H1 (cell line): ENCODE measurements around the gene COL27A1. TPM values are rescaled to one million over a fixed set of nuclear protein-coding genes. Genes with fewer than 3 reads are reported as not detected.

Source experiments
- CTCF ChIA-PET: fragments of 300-600 bp; sonication (Branson Sonifier 250); formaldehyde crosslinking; loops from one replicate; lab custom pipeline; 2021; ENCODE audit not compliant: partially characterized antibody; lab: Charles Lee
- POLR2A ChIA-PET: fragments of 300-600 bp; sonication (Branson Sonifier 250); formaldehyde crosslinking; loops from one replicate; lab custom pipeline; 2021; ENCODE audit warnings: inconsistent platforms; ENCODE audit not compliant: partially characterized antibody; lab: Charles Lee
- DNase-seq, 2 experiments: peaks; one replicate each; pipeline versions ENCODE4 v3.0.0 to v3.0.0-alpha.2; 2010 to 2022; ENCODE audit warnings: low spot score in 2 of 2, low read depth in 1 of 2, mixed read lengths in 1 of 2
- FAIRE-seq: peaks from 2 replicates; lab custom pipeline; 2011; peaks lifted over from hg19 to GRCh38; lab: Jason Lieb, UNC
- H2AFZ ChIP-seq: 2 replicates; pipeline ENCODE4 v1.8.1; 2012; ENCODE audit warnings: low read length, inconsistent platforms
- H2AK5ac ChIP-seq: 2 replicates; pipeline ENCODE4 v1.6.1; 2013; ENCODE audit warnings: low read depth, low read length
- H2BK120ac ChIP-seq: replicated peaks from 2 replicates; pipeline ENCODE3; 2013; ENCODE audit warnings: low read depth, low read length, inconsistent platforms
- H2BK12ac ChIP-seq: 2 replicates; pipeline ENCODE4 v1.6.1; 2013; ENCODE audit warnings: low read depth, low read length
- H2BK15ac ChIP-seq: 2 replicates; pipeline ENCODE4 v1.6.1; 2013; ENCODE audit warnings: low read length
- H2BK20ac ChIP-seq: 2 replicates; pipeline ENCODE4 v1.6.1; 2013; ENCODE audit warnings: low read length
- H2BK5ac ChIP-seq: 2 replicates; pipeline ENCODE4 v1.6.1; 2013; ENCODE audit warnings: low read depth, low read length
- H3K14ac ChIP-seq: 2 replicates; pipeline ENCODE4 v1.6.1; 2013; ENCODE audit warnings: inconsistent platforms; ENCODE audit not compliant: insufficient read length
- H3K18ac ChIP-seq: 2 replicates; pipeline ENCODE4 v1.6.1; 2013; ENCODE audit warnings: low read length; ENCODE audit errors: extremely low read depth
- H3K23ac ChIP-seq: 2 replicates; pipeline ENCODE4 v1.6.1; 2013; ENCODE audit warnings: inconsistent platforms; ENCODE audit not compliant: insufficient read length
- H3K23me2 ChIP-seq: 2 replicates; pipeline ENCODE4 v1.6.1; 2013; ENCODE audit warnings: low read depth, low read length
- H3K27ac ChIP-seq: 2 replicates; pipeline ENCODE4 v1.6.1; 2011; ENCODE audit warnings: low read depth, low read length, inconsistent platforms
- H3K27me3 ChIP-seq, 4 experiments: replicated peaks in 1 of 4; 1 replicate in 1 of 4; 2 replicates in 3 of 4; pipeline versions ENCODE4 v1.6.1 to v1.8.1; 2011 to 2013; ENCODE audit warnings: low read length in 3 of 4, mild to moderate bottlenecking in 3 of 4, inconsistent platforms in 2 of 4, mixed read lengths in 2 of 4, moderate library complexity in 1 of 4; ENCODE audit not compliant: control insufficient read depth in 3 of 4, insufficient read depth in 3 of 4; ENCODE audit errors: extremely low read depth in 1 of 4
- H3K36me3 ChIP-seq, 4 experiments: 2 replicates each; pipeline versions ENCODE4 v1.6.1 to v1.8.1; 2011 to 2013; ENCODE audit warnings: mild to moderate bottlenecking in 4 of 4, low read length in 3 of 4, moderate library complexity in 2 of 4, control low read depth in 1 of 4, inconsistent platforms in 1 of 4; ENCODE audit not compliant: insufficient read depth in 4 of 4, control insufficient read depth in 2 of 4
- H3K4ac ChIP-seq: replicated peaks from 2 replicates; pipeline ENCODE3; 2013; ENCODE audit warnings: low read length, low read depth, mixed read lengths, inconsistent platforms; ENCODE audit not compliant: insufficient read length
- H3K4me1 ChIP-seq, 4 experiments: replicated peaks in 1 of 4; 1 replicate in 1 of 4; 2 replicates in 3 of 4; pipeline versions ENCODE4 v1.6.1 to v1.8.1; 2011 to 2013; ENCODE audit warnings: low read length in 3 of 4, inconsistent platforms in 2 of 4, mixed read lengths in 1 of 4; ENCODE audit not compliant: insufficient read depth in 4 of 4, control insufficient read depth in 3 of 4
- H3K4me2 ChIP-seq, 2 experiments: 2 replicates each; pipeline versions ENCODE4 v1.6.1 to v1.8.1; 2011 to 2013; ENCODE audit warnings: low read depth in 2 of 2, low read length in 2 of 2, control low read depth in 1 of 2, inconsistent platforms in 1 of 2, mild to moderate bottlenecking in 1 of 2; ENCODE audit not compliant: insufficient read depth in 1 of 2
- H3K4me3 ChIP-seq, 4 experiments: fragments of 200-600, 300-600 bp in 1 of 4; sonication (generic), shearing (Covaris generic), sonication (Bioruptor Twin) in 1 of 4; 2 replicates each; pipeline versions ENCODE4 v1.5.1 to v1.8.1; 2011 to 2016; ENCODE audit warnings: low read length in 4 of 4, low read depth in 3 of 4, control low read depth in 2 of 4, inconsistent platforms in 2 of 4, mild to moderate bottlenecking in 2 of 4, mixed read lengths in 1 of 4, moderate library complexity in 1 of 4; ENCODE audit not compliant: insufficient read depth in 2 of 4; ENCODE audit errors: extremely low read depth in 1 of 4
- H3K56ac ChIP-seq: replicated peaks from 2 replicates; pipeline ENCODE3; 2013; ENCODE audit warnings: low read depth, mild to moderate bottlenecking, mixed read lengths, low read length, inconsistent platforms; ENCODE audit not compliant: insufficient read length
- H3K79me1 ChIP-seq: 2 replicates; pipeline ENCODE4 v1.6.1; 2013; ENCODE audit warnings: low read depth, low read length, control low read depth
- H3K79me2 ChIP-seq, 2 experiments: 2 replicates each; pipeline versions ENCODE4 v1.6.1 to v1.8.1; 2012 to 2013; ENCODE audit warnings: low read length in 2 of 2, mild to moderate bottlenecking in 2 of 2, inconsistent platforms in 1 of 2; ENCODE audit not compliant: insufficient read depth in 2 of 2, control insufficient read depth in 1 of 2
- H3K9ac ChIP-seq, 4 experiments: replicated peaks in 1 of 4; 1 replicate in 1 of 4; 2 replicates in 3 of 4; pipeline versions ENCODE4 v1.6.1 to v1.8.1; 2011 to 2013; ENCODE audit warnings: low read depth in 3 of 4, low read length in 3 of 4, control low read depth in 2 of 4, mild to moderate bottlenecking in 2 of 4, moderate library complexity in 2 of 4, inconsistent platforms in 1 of 4; ENCODE audit errors: extremely low read depth in 1 of 4
- H3K9me3 ChIP-seq, 2 experiments: 2 replicates each; pipeline versions ENCODE4 v1.6.1 to v1.8.1; 2012 to 2013; ENCODE audit warnings: mild to moderate bottlenecking in 2 of 2, moderate library complexity in 2 of 2, control low read depth in 1 of 2, inconsistent platforms in 1 of 2, low read depth in 1 of 2, low read length in 1 of 2, mixed read lengths in 1 of 2; ENCODE audit not compliant: insufficient read depth in 2 of 2
- H4K20me1 ChIP-seq, 2 experiments: replicated peaks in 1 of 2; 2 replicates each; pipeline versions ENCODE3 to v1.8.1; 2011 to 2013; ENCODE audit warnings: inconsistent platforms in 2 of 2, low read length in 2 of 2, mild to moderate bottlenecking in 1 of 2; ENCODE audit not compliant: insufficient read depth in 2 of 2, control insufficient read depth in 1 of 2
- H4K5ac ChIP-seq: 2 replicates; pipeline ENCODE4 v1.6.1; 2013; ENCODE audit warnings: low read length, low read depth, mixed read lengths, inconsistent platforms; ENCODE audit not compliant: insufficient read length
- H4K8ac ChIP-seq: 2 replicates; pipeline ENCODE4 v1.8.0; 2013; ENCODE audit warnings: mild to moderate bottlenecking, moderate library complexity, low read length, inconsistent platforms; ENCODE audit not compliant: insufficient read depth; ENCODE audit errors: extremely low read depth
- H4K91ac ChIP-seq: replicated peaks from 2 replicates; pipeline ENCODE3; 2013; ENCODE audit warnings: low read length, mixed read lengths, inconsistent platforms; ENCODE audit not compliant: insufficient read length
- BCL11A ChIP-seq, 2 experiments: IDR thresholded peaks; one replicate each; pipeline ENCODE4 v1.6.1; 2011; ENCODE audit warnings: low read depth in 2 of 2, low read length in 2 of 2, mild to moderate bottlenecking in 2 of 2
- CBX8 ChIP-seq: fragments of 300-800, 300-1000 bp; sonication (generic); IDR thresholded peaks from 2 replicates; pipeline ENCODE4 v1.7.1; 2016; ENCODE audit warnings: low read depth, low read length, borderline replicate concordance
- FOSL1 ChIP-seq: IDR thresholded peaks from 2 replicates; pipeline ENCODE4 v1.6.1; 2011; ENCODE audit warnings: mild to moderate bottlenecking, low read depth, low read length, moderate library complexity; ENCODE audit not compliant: insufficient read depth
- HDAC6 ChIP-seq: IDR thresholded peaks from one replicate; pipeline ENCODE4 v1.7.1; 2012; ENCODE audit warnings: low read depth, mild to moderate bottlenecking, inconsistent platforms, low read length, moderate library complexity
- JUN ChIP-seq: IDR thresholded peaks from 2 replicates; pipeline ENCODE4 v1.6.1; 2011; ENCODE audit warnings: low read depth, mild to moderate bottlenecking, improper control_type of control experiment, low read length
- JUND ChIP-seq: IDR thresholded peaks from 2 replicates; pipeline ENCODE4 v1.6.1; 2011; ENCODE audit warnings: mild to moderate bottlenecking, improper control_type of control experiment, low read length
- KDM1A ChIP-seq: fragments of 200-600, 300-600 bp; sonication (generic); IDR thresholded peaks from 2 replicates; pipeline ENCODE4 v1.7.1; 2016; ENCODE audit warnings: mild to moderate bottlenecking, low read length, borderline replicate concordance
- MAFK ChIP-seq: IDR thresholded peaks from 2 replicates; pipeline ENCODE4 v1.6.1; 2012; ENCODE audit warnings: low read depth, mild to moderate bottlenecking, improper control_type of control experiment, low read length
- PHF8 ChIP-seq: fragments of 200-600 bp; sonication (generic); conservative IDR thresholded peaks from 2 replicates; pipeline ENCODE4 v1.7.1; 2012; ENCODE audit warnings: low read depth, mild to moderate bottlenecking, inconsistent platforms, low read length, moderate library complexity
- RBBP5 ChIP-seq: IDR thresholded peaks from 2 replicates; pipeline ENCODE4 v1.7.1; 2012; ENCODE audit warnings: low read depth, mild to moderate bottlenecking, inconsistent platforms, low read length, moderate library complexity, borderline replicate concordance
- SAP30 ChIP-seq: fragments of 300-600 bp; sonication (generic); IDR thresholded peaks from 2 replicates; pipeline ENCODE4 v1.7.1; 2012; ENCODE audit warnings: low read length, moderate library complexity, mild to moderate bottlenecking, inconsistent platforms; ENCODE audit not compliant: insufficient read depth, insufficient replicate concordance
- SP4 ChIP-seq: IDR thresholded peaks from 2 replicates; pipeline ENCODE4 v1.6.1; 2012; ENCODE audit warnings: low read length, inconsistent platforms
- TCF12 ChIP-seq: IDR thresholded peaks from 2 replicates; pipeline ENCODE4 v1.6.1; 2011; ENCODE audit warnings: low read depth, mild to moderate bottlenecking, low read length
- TEAD4 ChIP-seq: IDR thresholded peaks from 2 replicates; pipeline ENCODE4 v1.6.1; 2012; ENCODE audit warnings: low read depth, low read length, inconsistent platforms, mixed read lengths
- WGBS, 2 experiments: shearing (Covaris generic) in 1 of 2; methylation state at CpG; one replicate each; pipeline versions ENCODE4 v1.1.6 to v1.1.7; 2013 to 2015; ENCODE audit warnings: low lambda C conversion rate in 2 of 2, mixed read lengths in 2 of 2, inconsistent platforms in 1 of 2, low coverage in 1 of 2, missing lambda C conversion rate in 1 of 2; ENCODE audit not compliant: insufficient replicate concordance in 2 of 2, insufficient coverage in 1 of 2, insufficient read length in 1 of 2; ENCODE audit errors: extremely low coverage in 1 of 2, missing lambda C conversion rate in 1 of 2; 5-methylcytosine and 5-hydroxymethylcytosine counted together
- polyA plus RNA-seq, 7 experiments: library from polyadenylated mRNA; depleted of rRNA in 3 of 7; stranded (reverse) in 5 of 7; unstranded in 2 of 7; fragments of >200 nt in 5 of 7; fragments of 200-250 nt in 2 of 7; gene quantifications; 1 replicate in 5 of 7; 2 replicates in 1 of 7; 4 replicates in 1 of 7; pipeline versions ENCODE4 v1.2.1 to v1.2.3, GENCODE V29; 2011 to 2013; ENCODE audit warnings: missing spikeins in 2 of 7, mixed read lengths in 2 of 7
- total RNA-seq: library from RNA; stranded (reverse); fragmentation: NEBNext Ultra II Directional; extraction: Animal tissue kit (Norgen Biotek cat#: 25700); gene quantifications from 2 replicates; pipeline ENCODE4 v1.2.1, GENCODE V29; 2021

COL27A1 gene
- total and polyA plus RNA-seq, 2 of the 8 experiments (the other 6 are each of a cell fraction or from before 2014, with no cell fraction given) = 15.1 to 22.8 TPM

DNA sequence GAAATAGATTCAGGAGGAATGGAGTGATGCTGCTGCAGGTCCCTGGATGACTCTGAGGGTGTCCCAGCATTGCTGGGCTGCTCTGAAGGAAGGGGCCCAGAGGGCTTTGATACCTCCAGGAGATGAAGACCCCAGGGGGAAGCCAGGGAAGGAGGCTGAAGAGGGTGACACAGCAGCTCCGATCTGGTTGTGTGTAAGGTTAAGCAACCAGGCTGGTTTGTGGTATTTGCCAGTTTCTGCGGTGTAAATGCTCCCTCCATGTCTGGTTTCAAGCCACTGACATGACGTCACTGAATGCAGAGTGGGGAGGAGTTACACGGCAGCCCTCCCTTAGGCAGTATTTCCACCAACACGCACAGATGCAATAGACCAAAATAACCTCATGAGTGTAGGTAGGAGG, 127.6 kb downstream of the COL27A1 start:
- H3K4me1 ChIP-seq = peaks cover 0 to 15% (median 2%) of the 10 kb centered on the region in 4 experiments; a peak in 4 of 7 replicates
- peaks cover 0 to 4% (median 0%) of the 10 kb centered on the region in 4 experiments; a peak in 1 of 8 replicates for H3K36me3 ChIP-seq
- no peaks in the 10 kb centered on the region for H3K27me3 ChIP-seq
- no peak overlapping the region; the same call in 1 of the 2 replicates for H4K8ac ChIP-seq
- H3K23ac ChIP-seq = no peak overlapping the region
- no peak for DNase-seq
- ChIA-PET CTCF (interaction anchor here (0.9 to 1.6 kb wide), 2 partner anchors 127 to 175 kb away, joined by 3 to 8 read pairs; partner anchors contain the start of gene COL27A1), POLR2A (no interaction called here)
- no peak overlapping the region for H3K4ac ChIP-seq
- H3K79me1 ChIP-seq = no peaks in the 10 kb centered on the region
- no peak overlapping the region for H3K56ac ChIP-seq
- H3K79me2 ChIP-seq = no peaks in the 10 kb centered on the region
- H2BK20ac ChIP-seq = no peak overlapping the region
- H3K27ac ChIP-seq = no peak overlapping the region
- H4K91ac ChIP-seq = no peak overlapping the region
- H3K14ac ChIP-seq = no peak overlapping the region
- no peaks in the 10 kb centered on the region for H3K9me3 ChIP-seq
- no peak overlapping the region for H3K9ac ChIP-seq
- H3K4me2 ChIP-seq = no peak overlapping the region
- no peak overlapping the region for H2BK15ac ChIP-seq
- FAIRE-seq = no peak
- no peak overlapping the region for H2BK12ac ChIP-seq
- H3K4me3 ChIP-seq = no peak overlapping the region
- H4K20me1 ChIP-seq = peaks cover 1 to 6% of the 10 kb centered on the region in 2 experiments
- H3K18ac ChIP-seq = no peak overlapping the region
- no peak overlapping the region for H2AK5ac ChIP-seq
- H2BK5ac ChIP-seq = no peak overlapping the region
- no peak overlapping the region for H2BK120ac ChIP-seq
- H3K23me2 ChIP-seq = peaks cover 6% of the 10 kb centered on the region; the same call in 1 of the 2 replicates
- WGBS, 2 experiments = 94% methylated on average over 5 of the region's 5 CpGs; no CpG with 5 or more reads in 1 of the 2 experiments
- no peak overlapping the region for H4K5ac ChIP-seq
- no peak overlapping the region for H2AFZ ChIP-seq
- TF ChIP-seq RBBP5 (no peak), HDAC6 (no peak), JUN (no peak), SAP30 (no peak), PHF8 (no peak), MAFK (no peak), FOSL1 (no peak), TEAD4 (no peak), CBX8 (no peak), BCL11A (IDR thresholded peaks at IDR 0.05; ENCODE audit: low read depth in 2 of 2, low read length in 2 of 2) (no peak), JUND (no peak), TCF12 (no peak), KDM1A (no peak), SP4 (no peak)
